ENCODE data around the gene PHAX.

GRCh38 chr5:126600631-126601511, at the start of gene PHAX:
- TF ChIP-seq CTCF (IDR thresholded peaks at IDR 0.05): peak; percentile 46 to 71 (median 62)
- TF ChIP-seq POLR2AphosphoS5 (IDR thresholded peaks at IDR 0.05): peak; percentile 49
